ENCODE results near the gene PLAC9.
A peak's percentile ranks its signal among the peaks of the same experiment; 100 is the strongest.
"Not testable (repeated sequence)": the region's sequence is repeated elsewhere in the genome, so short reads cannot be mapped to it uniquely, and the experiment has no call there.

The PLAC9 gene

DNA sequence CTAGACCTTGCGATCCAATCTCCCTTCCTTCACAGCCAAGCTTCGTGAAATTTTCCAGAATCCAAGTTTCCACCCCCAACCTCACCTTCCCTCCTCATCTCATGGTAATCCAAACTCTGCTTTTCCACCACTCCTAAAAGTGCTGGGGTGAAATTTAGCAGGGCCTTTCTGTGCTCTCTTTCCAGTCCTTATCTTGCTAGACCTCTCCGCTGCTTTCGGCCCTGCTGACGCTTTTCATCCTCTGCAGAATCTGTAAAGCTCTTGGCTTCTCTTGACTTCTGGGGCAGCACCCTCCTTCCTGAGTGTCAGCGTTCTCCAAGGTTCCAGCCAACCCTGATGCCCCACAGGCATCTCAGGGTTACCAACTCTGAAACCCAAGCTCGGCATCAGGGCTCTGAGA lies 7.7 kb downstream of the PLAC9 start:
- DNase-seq = no peak

DNA sequence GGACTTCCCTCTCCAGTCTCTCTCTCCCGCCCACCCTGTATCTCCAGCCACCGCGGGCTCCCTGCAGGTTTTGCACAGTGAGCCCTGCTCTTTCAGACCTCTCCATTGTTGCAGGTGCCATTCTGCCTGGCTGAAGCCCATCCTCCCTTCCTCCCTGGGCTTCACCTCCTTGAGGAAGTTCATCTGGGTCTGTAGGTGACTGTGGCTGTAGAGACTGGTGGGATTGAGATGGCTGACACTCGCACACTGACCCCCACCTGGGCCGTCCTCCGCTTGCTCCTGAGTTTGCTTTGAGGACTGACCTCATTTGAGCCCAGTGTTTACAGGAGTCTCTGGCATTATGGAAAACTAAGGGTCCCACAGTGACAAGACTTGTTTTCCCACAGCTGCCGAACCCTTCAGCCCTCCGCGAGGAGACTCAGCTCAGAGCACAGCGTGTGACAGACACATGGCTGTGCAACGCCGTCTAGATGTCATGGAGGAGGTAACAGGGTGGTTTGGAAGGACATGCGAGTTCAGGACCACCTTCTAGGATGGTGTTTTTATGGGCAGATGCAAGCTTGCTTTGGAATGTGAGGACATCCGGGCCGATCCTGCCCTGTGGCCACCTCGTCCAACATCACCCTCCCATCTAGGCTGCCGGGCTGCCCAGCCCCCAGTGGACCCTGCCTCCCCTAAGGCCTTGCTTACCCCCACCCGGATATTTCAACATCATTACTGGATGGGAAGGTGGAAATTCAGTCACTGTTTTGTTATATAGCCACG lies 9.3 kb downstream of the PLAC9 start:
- no peak for DNase-seq

GRCh38 chr10:80144067-80144695 lies 11.7 kb downstream of the PLAC9 start:
- DNase-seq = peak; percentile 58

GRCh38 chr10:80144696-80145131 lies 12.2 kb downstream of the PLAC9 start:
- DNase-seq = no peak

GRCh38 chr10:80145406-80146308 lies 13.1 kb downstream of the PLAC9 start:
- not testable (repeated sequence) for DNase-seq

GRCh38 chr10:80146918-80147317 lies 14.4 kb downstream of the PLAC9 start:
- DNase-seq = no peak

- DNase-seq = no peak
Measured at GRCh38 chr10:80148166-80148805, 15.8 kb downstream of the PLAC9 start.

DNA sequence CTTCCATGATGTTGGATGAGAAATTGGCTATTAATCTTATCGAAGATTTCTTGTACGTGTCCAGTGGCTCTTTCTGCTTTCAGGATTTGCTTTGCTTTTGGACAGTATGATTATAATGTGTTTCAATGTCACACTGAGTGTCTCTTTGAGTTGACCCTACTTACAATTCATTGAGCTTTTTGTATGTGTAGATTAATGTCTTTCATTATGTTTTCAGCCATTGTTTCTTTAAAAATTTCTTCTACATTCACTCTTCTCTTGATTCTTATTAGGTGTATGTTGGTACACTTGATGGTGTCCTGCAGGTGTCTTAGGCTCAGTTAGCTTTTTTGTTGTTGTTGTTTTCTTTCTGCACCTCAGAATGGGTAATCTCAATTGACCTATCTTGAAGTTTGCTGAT lies 16.6 kb downstream of the PLAC9 start:
- no peak for DNase-seq

DNA sequence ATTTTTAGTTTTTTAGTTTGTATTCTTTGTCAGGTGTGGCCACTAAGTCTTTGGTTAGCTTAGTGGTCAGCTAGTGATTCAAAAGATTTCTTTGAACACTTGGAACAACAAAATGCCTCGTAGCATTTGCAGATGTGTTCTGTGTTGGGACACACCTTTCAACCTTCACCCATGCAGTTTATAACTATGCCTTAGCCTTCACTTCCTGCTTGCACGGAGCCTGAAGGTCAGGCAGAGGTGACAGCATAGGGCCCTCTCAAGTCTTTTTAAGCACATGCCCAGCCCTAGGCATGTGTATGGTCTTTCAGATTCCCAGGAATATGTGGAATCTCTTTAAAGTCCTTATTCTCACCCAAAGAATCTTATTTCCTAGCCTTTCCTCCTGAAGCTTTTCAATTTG lies 17.6 kb downstream of the PLAC9 start:
- no peak for DNase-seq

DNA sequence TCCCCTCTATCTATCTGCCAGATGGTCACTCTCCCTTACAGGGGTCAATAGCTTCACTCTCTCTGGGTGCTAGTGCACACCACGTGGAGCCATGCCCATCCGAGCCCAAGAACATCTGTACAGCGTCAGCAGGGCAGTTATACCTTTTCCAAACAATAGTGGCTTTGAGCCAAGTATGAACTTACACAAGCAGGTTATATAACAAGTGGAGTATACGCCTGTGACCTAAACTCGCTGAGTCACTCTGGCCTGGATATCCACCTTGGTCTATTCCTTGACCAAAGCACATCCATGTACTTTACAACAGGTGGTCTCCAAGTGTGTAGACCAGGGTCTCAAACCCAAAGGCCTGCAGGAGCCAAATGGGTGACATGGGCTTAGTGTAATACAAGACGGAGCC lies 20.3 kb downstream of the PLAC9 start:
- DNase-seq = no peak

DNA sequence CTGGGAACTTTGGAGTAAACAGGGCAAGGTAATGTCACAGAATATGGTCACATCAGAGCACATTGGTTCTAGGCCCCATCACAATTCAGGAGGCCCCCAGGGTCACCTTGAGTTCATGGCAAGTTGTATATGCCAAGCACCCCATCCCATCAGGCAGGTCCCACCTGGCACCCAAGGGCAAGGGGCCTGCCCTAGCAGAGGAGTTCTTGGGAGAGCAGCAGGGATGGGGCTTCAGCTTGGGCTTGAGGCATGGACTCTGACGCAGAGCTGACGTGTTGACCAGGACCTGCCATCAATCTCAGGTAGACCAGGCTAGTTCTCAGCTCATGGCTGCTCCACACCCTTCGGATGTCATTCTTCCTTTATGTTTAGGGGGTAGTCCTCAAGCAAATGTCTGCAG lies 20.9 kb downstream of the PLAC9 start:
- no peak for DNase-seq

GRCh38 chr10:80154626-80154977 lies 22.1 kb downstream of the PLAC9 start:
- no peak for DNase-seq

- DNase-seq = no peak
Measured at GRCh38 chr10:80154978-80155695, 22.6 kb downstream of the PLAC9 start.

GRCh38 chr10:80155696-80156215 lies 23.2 kb downstream of the PLAC9 start:
- DNase-seq = no peak

DNA sequence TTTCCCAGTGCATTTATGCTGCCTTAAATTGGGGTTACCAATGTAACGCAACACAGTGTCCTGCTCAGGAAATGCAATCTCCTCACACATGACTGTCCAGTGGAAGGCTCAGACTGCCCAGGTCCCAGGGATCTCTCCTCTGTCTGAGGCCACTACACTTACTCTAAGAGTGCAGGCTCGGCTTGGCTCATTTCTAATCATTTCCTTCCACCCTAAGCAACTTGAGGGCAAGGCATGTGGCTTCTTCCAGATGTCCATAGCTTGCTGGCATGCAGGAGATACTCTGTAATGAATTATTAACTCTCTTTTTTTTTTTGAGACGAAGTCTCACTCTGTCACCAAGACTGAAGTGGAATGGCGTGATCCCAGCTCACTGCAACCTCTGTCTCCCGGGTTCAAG lies 23.7 kb downstream of the PLAC9 start:
- DNase-seq = no peak

DNA sequence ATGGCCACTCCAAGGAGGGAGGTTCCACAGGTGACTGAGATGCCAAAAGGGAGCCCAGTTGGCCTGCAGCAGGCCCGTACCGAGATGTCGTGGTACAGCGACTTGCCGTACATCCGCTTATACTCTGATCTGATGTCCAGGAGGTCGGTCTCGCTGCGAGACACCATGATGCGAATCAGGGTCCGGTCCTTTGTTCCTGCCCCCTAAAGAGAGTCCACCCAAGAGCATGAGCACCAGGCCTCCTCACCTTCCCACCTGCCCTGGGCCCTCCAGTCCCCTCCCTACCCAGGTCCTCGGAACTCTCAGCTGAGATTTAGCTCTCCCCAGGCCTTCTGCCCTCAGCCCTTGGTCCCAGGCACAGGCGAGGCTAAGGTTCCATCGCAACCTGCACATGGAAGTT lies 25.0 kb downstream of the PLAC9 start:
- DNase-seq = no peak

GRCh38 chr10:80158126-80158525 lies 25.6 kb downstream of the PLAC9 start:
- DNase-seq = no peak

DNA sequence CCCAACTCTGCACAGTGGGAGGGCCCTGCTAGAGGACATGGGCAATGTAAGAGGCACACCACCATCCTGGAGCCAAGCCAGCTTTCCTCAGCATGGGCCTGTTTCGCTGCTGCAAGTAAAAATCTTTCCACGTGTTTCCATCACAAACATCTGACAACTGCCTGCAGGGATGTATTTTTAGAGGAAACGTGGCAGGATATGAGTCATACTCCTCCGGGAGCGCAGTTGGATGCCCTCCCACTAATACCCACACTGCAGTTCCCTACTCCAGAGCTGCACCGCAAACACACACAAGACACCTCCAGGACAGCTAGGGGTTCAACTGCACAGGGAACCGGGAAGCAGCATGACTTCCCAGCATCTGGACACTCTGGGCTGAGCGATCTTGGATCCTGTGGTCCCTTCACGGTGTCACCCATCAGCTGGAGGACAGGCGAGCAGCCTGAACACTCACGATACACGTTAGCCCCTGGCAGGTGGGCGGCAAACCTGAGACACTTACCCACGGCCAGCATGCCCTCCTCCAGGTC lies 26.1 kb downstream of the PLAC9 start:
- DNase-seq = no peak

GRCh38 chr10:80159166-80159873 lies 26.8 kb downstream of the PLAC9 start:
- no peak for DNase-seq

DNA sequence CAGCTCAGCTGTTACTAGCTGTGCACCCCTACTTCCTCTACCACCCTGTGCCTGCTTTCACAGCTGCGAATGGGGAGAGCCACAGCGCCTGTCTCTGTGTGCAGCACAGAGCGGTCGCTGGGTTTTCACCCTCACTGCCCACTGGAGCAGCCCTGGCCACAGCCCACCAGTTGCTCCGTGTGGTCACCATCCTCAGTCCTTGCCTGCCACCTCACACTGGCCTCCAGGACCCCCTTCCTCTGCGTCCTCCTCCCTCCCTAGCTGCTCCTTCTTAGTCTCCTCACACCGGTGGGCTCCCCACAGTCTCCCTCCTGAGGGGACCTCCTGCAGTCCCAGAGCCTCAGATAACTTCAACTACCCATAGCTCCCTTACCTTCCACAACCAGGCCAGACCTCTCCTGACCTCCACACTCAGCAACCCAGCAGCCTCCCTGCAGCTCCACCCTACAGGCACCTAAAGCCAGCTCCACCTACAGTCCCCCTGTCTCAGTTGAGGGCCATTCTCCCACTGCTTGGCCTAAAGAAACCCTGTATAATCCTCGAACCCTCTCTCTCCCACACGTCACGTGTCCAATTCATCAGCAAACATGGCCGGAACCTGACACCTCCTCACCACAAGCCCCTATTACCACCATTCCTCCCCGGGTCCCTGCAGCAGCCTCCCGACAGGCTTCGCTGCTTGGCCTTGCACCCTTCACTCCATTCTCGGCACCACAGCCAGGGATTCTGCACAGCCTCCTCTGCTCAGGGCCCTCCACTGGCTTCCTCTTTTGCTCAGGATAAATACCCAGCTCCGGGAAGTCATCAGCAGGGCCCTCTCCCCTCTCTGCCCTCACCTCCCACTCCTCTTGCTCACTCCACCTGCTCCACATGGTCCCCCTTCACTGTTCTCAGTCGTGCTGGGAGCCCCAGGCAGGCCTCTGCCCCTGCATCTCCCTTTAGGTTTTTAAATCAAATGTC lies 28.1 kb downstream of the PLAC9 start:
- DNase-seq = no peak
